HG03442 (cell line): Measurements from ENCODE around the gene PRKN.
"Not testable (repeated sequence)": the region's sequence is repeated elsewhere in the genome, so short reads cannot be mapped to it uniquely, and the experiment has no call there.

Experiments
- ATAC-seq: cut with Tn5 transposase; IDR thresholded peaks from one replicate; pipeline ENCODE4 v1.9.1; 2021; ENCODE audit warnings: mild to moderate bottlenecking, moderate library complexity; ENCODE audit not compliant: unreplicated experiment

The PRKN gene

DNA sequence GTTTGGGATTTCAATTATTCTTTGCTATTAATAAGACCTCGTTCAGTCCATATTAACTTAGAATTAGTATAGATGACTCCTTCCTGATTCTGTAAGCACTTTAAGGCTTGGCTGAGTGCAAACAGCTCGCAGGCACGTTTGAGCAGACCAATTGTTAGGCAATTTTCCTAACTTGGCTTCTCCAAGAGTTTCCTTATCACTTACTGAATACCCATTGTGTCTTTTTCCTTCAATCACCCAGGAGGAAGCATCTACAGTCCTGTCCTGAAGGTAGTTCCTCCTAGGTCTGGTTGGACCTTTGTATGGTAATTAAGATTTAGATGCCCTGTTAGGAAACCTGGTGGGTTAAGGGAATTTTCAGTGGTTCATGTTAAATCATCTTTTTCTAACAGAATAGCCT, 1414.1 kb downstream of the PRKN start:
- not testable (repeated sequence) for ATAC-seq

DNA sequence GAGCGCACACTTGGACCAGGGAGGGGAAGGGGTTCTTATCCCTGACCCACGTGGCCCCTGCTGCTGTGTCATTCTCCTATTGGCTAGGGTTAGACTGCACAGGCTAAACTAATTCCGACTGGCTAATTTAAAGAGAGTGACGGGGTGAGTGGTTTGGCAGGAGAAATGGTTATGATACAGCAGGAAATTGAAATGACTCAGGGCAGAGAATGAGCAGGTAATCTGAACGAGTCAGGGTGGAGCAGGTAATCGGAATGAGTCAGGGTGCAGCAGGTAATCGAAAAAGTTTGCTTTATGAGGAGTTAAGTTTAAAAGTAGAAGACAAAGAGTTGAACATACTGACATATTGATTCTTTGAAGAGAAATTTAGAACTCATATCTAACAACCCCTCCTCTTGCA, 1417.8 kb downstream of the PRKN start:
- not testable (repeated sequence) for ATAC-seq

GRCh38 chr6:161308075-161308655, 1419.4 kb downstream of the PRKN start:
- ATAC-seq: no peak

- no peak for ATAC-seq
Measured at GRCh38 chr6:161305860-161306259, 1421.7 kb downstream of the PRKN start.

- ATAC-seq: no peak
Measured at GRCh38 chr6:161303628-161304340, 1423.8 kb downstream of the PRKN start.

DNA sequence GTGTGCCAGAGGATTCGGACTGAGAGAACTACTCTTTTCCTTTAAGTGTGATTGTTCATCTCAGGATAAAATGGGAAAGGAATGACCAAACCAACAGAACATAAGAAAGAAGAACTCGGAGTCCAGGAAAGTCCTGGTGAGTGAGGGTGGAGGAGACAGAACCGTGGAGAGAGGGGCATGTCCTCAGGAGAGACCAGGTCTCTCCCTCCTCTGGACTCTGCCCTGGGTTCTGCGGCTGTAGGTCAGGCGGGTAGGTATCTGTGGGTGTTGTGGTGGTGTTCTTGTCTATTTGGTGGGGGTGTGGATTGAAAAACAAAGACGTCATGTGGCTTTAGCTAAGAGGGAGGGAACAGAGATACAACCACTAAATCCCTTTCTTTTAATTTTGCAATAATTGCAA, 1424.6 kb downstream of the PRKN start:
- ATAC-seq: no peak

DNA sequence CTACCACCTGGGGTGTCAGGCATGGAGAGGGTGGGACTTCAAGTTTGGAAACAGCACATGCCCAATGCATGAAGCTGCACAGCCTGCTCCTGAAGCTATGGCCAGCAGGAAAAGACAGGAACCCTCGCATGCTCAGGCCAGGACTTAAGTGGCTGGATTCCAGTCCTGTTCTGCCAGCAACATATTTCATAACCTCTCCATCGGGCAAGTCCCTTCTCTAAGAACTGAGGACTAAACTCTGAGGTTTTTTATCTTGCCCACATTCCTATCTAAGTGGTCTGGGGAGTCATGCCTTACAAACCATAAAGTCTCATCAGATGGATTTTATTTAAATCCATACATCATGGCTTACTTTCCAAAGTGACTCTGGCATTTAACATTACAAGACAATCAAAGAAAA, 1426.2 kb downstream of the PRKN start:
- no peak for ATAC-seq

GRCh38 chr6:161300823-161301222, 1426.7 kb downstream of the PRKN start:
- ATAC-seq: no peak

GRCh38 chr6:161299726-161300125, 1427.8 kb downstream of the PRKN start:
- no peak for ATAC-seq
